DND-41 (cell line): ENCODE data around the gene APOBEC3H.

ENCODE experiments used
- CTCF ChIP-seq: IDR thresholded peaks from 2 replicates; pipeline ENCODE4 v1.5.1; 2012; ENCODE audit warnings: borderline replicate concordance, low read length, moderate library complexity, mild to moderate bottlenecking; ENCODE audit not compliant: poor library complexity, severe bottlenecking; ENCODE audit errors: extremely low read depth
- EZH2 ChIP-seq: IDR thresholded peaks from 3 replicates; pipeline ENCODE4 v1.6.1; 2012; ENCODE audit warnings: borderline replicate concordance, low read depth, mild to moderate bottlenecking, moderate library complexity, low read length, inconsistent platforms; ENCODE audit not compliant: severe bottlenecking

- TF ChIP-seq CTCF, result no peak
- TF ChIP-seq EZH2, result no peak
These were observed 28.8 kb upstream of the APOBEC3H start for GRCh38 chr22:39068033-39068785.
